ENCODE data around the gene UMPS.
A peak's percentile ranks its signal among the peaks of the same experiment; 100 is the strongest.
"Not testable (repeated sequence)": the region's sequence is repeated elsewhere in the genome, so short reads cannot be mapped to it uniquely, and the experiment has no call there.

Gene UMPS

DNA sequence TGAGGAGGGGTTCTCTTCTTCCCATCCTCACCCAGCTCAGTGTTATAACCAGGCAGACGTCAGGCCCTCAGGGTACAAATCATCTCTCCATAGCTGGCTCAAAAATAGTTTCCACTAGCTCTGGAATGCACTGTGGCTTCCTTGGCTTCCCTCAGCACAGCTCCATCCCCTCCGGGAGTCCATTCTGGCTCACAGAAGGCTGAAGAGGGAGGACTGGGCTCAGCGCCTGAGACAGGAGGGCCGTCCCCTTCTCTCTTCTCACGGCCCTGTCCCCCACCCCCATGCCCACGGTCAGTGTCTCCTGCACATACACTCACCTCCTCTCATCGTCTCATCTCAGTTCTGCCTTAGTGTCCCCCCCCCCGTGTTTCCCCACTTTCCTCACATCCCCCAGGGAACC lies 50.1 kb downstream of the UMPS start:
- H3K9me3 ChIP-seq (ENCODE audit: insufficient read depth, low read depth, low read length), result no peaks in the 10 kb centered on the region
- H3K79me2 ChIP-seq (ENCODE audit: insufficient read depth, low read length), result no peaks in the 10 kb centered on the region
- H3K4me1 ChIP-seq (ENCODE audit: insufficient read depth, low read length, poor library complexity, severe bottlenecking), result no peaks in the 10 kb centered on the region
- no peaks in the 10 kb centered on the region for H3K36me3 ChIP-seq (ENCODE audit: insufficient read depth, low read length)
- H3K27me3 ChIP-seq (ENCODE audit: insufficient read depth, low read length, poor library complexity, severe bottlenecking), result no peaks in the 10 kb centered on the region
- H2AFZ ChIP-seq (ENCODE audit: low read length), result no peak overlapping the region
- no peak overlapping the region for H3K9ac ChIP-seq (ENCODE audit: low read depth, low read length, poor library complexity, severe bottlenecking)
- no peaks in the 10 kb centered on the region for H3F3A ChIP-seq (ENCODE audit: low read depth)
- H3K4me2 ChIP-seq (ENCODE audit: low read depth, low read length, poor library complexity, severe bottlenecking), result no peak overlapping the region
- H3K9me2 ChIP-seq (replicated peaks; ENCODE audit: low read depth, low read length), result no peaks in the 10 kb centered on the region
- no peak for TF ChIP-seq EZH2phosphoT487 (IDR thresholded peaks at IDR 0.05; ENCODE audit: borderline replicate concordance)
- TF ChIP-seq, protein P1, sequence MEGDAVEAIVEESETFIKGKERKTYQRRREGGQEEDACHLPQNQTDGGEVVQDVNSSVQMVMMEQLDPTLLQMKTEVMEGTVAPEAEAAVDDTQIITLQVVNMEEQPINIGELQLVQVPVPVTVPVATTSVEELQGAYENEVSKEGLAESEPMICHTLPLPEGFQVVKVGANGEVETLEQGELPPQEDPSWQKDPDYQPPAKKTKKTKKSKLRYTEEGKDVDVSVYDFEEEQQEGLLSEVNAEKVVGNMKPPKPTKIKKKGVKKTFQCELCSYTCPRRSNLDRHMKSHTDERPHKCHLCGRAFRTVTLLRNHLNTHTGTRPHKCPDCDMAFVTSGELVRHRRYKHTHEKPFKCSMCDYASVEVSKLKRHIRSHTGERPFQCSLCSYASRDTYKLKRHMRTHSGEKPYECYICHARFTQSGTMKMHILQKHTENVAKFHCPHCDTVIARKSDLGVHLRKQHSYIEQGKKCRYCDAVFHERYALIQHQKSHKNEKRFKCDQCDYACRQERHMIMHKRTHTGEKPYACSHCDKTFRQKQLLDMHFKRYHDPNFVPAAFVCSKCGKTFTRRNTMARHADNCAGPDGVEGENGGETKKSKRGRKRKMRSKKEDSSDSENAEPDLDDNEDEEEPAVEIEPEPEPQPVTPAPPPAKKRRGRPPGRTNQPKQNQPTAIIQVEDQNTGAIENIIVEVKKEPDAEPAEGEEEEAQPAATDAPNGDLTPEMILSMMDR (conservative IDR thresholded peaks at IDR 0.05; ENCODE audit: low read length), result no peak
- H4K20me1 ChIP-seq (ENCODE audit: insufficient read depth, low read length, poor library complexity, severe bottlenecking), result no peaks in the 10 kb centered on the region
- H3K4me3 ChIP-seq (ENCODE audit: low read length, poor library complexity, severe bottlenecking), result no peak overlapping the region

DNA sequence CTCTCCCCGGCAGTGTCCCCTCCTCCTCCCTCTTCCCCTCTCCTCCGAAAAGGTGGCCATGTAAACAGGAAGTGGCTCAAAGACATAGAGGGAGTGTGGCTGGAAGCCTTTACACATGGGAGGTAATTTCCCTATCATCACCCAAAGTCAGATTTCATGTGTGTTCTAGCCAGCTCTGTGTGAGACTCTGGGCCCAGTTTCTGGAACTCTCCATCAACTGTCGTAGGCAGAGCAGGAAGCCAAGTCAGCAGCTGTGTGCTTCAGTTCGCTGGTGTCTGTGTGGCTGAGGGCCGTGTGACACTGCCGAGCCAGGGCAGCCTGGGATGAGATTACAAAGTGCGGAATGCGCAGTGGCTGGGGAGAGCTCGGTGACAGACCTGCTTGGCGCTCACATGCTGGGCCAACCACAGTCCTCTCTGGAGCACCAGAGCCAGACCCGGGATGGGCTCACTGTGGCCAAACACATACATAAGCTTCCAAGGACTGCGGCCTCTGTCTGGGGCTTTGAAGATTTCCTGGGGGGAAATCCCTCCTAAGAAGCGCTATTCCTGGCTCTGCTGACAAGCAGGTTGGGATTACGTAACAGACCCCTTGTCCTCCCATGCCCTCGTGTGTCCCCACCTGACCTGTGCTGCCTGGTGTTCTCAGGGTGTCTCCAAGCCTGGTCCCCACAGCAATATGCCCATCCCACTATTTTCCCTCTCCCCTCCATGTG lies 50.7 kb downstream of the UMPS start:
- Histone ChIP-seq H3K79me2 (ENCODE audit: insufficient read depth, low read length) (no peaks in the 10 kb centered on the region), H3F3A (ENCODE audit: low read depth) (no peaks in the 10 kb centered on the region), H4K20me1 (ENCODE audit: insufficient read depth, low read length, poor library complexity, severe bottlenecking) (no peaks in the 10 kb centered on the region), H3K4me1 (ENCODE audit: insufficient read depth, low read length, poor library complexity, severe bottlenecking) (no peaks in the 10 kb centered on the region), H3K4me3 (ENCODE audit: low read length, poor library complexity, severe bottlenecking) (no peak overlapping the region), H3K27me3 (ENCODE audit: insufficient read depth, low read length, poor library complexity, severe bottlenecking) (no peaks in the 10 kb centered on the region), H3K4me2 (ENCODE audit: low read depth, low read length, poor library complexity, severe bottlenecking) (no peak overlapping the region), H3K9me2 (replicated peaks; ENCODE audit: low read depth, low read length) (no peaks in the 10 kb centered on the region), H2AFZ (ENCODE audit: low read length) (0 out of 2 replicates have a peak overlapping the region, but pooled peaks have one; percentile 39), H3K9ac (ENCODE audit: low read depth, low read length, poor library complexity, severe bottlenecking) (no peak overlapping the region), H3K36me3 (ENCODE audit: insufficient read depth, low read length) (no peaks in the 10 kb centered on the region), H3K9me3 (ENCODE audit: insufficient read depth, low read depth, low read length) (no peaks in the 10 kb centered on the region)
- TF ChIP-seq, protein P1 (conservative IDR thresholded peaks at IDR 0.05; ENCODE audit: low read length), result no peak
- TF ChIP-seq EZH2phosphoT487 (IDR thresholded peaks at IDR 0.05; ENCODE audit: borderline replicate concordance), result no peak

DNA sequence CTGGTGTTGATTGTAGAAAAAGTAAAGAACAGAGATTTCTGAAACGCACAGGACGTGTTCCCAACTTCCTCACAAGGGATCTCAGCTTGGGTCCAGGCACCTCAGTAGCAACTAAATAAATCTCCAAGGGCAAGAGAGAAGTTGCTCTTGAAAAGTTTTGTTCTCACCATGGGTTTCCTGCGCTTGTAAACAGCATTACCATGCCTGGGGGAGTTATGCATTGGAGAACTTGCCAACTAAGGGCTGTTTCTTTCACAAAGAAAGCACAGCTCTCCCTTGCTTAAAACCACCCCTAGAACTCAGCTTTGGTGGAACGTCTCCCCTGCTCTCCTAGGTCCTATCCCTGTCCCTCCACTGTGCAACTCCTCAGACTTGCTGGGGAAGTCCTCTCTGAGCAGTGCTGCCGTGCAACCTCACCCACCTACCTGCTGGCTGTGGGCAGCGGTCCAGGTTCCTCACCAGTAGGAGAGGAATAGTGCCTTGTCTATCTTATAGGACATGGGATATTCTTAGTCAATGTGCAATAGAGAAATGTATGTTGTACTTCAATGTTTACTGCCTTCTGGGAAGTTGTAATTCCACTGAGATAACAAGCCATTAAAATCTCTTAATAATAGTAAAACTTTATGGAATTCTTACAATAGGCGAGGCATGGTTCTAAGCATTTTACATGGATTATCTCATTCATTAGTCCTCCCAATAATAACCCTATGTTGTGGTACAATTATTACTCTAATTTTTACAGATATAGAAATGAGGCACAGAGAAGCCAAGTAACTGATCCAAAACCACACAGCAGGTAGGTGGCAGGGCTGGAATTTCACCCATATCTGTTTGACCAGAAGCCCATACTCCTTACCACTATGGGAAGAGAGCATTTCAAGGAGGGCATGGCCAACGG lies 51.5 kb downstream of the UMPS start:
- no peak overlapping the region for H2AFZ ChIP-seq (ENCODE audit: low read length)
- no peak overlapping the region for H3K4me3 ChIP-seq (ENCODE audit: low read length, poor library complexity, severe bottlenecking)
- no peaks in the 10 kb centered on the region for H3K27me3 ChIP-seq (ENCODE audit: insufficient read depth, low read length, poor library complexity, severe bottlenecking)
- no peaks in the 10 kb centered on the region for H3K9me2 ChIP-seq (replicated peaks; ENCODE audit: low read depth, low read length)
- H3K36me3 ChIP-seq (ENCODE audit: insufficient read depth, low read length), result no peaks in the 10 kb centered on the region
- no peaks in the 10 kb centered on the region for H3K4me1 ChIP-seq (ENCODE audit: insufficient read depth, low read length, poor library complexity, severe bottlenecking)
- no peaks in the 10 kb centered on the region for H3K79me2 ChIP-seq (ENCODE audit: insufficient read depth, low read length)
- no peak overlapping the region for H3K9ac ChIP-seq (ENCODE audit: low read depth, low read length, poor library complexity, severe bottlenecking)
- no peaks in the 10 kb centered on the region for H4K20me1 ChIP-seq (ENCODE audit: insufficient read depth, low read length, poor library complexity, severe bottlenecking)
- H3K9me3 ChIP-seq (ENCODE audit: insufficient read depth, low read depth, low read length), result no peaks in the 10 kb centered on the region
- H3K4me2 ChIP-seq (ENCODE audit: low read depth, low read length, poor library complexity, severe bottlenecking), result no peak overlapping the region
- no peaks in the 10 kb centered on the region for H3F3A ChIP-seq (ENCODE audit: low read depth)
- no peak for TF ChIP-seq EZH2phosphoT487 (IDR thresholded peaks at IDR 0.05; ENCODE audit: borderline replicate concordance)
- TF ChIP-seq, protein P1 (conservative IDR thresholded peaks at IDR 0.05; ENCODE audit: low read length), result no peak

DNA sequence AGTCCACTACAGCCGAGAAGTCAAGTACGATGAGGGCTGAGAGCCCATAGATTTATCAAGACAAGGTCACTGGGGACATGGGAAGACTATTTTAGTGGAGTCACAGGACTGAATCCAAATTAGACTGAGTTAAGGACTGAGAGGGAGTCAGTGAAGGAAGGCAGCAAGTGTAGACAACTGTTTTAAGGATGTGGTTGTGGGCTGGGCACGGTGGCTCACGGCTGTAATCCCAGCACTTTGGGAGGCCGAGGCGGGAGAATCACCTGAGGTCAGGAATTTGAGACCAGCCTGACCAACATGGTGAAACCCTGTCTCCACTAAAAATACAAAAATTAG lies 52.1 kb downstream of the UMPS start:
- not testable (repeated sequence) for H3K4me2 ChIP-seq (ENCODE audit: low read depth, low read length, poor library complexity, severe bottlenecking); H3K4me1 ChIP-seq (ENCODE audit: insufficient read depth, low read length, poor library complexity, severe bottlenecking); H2AFZ ChIP-seq (ENCODE audit: low read length); H3K36me3 ChIP-seq (ENCODE audit: insufficient read depth, low read length); H3K79me2 ChIP-seq (ENCODE audit: insufficient read depth, low read length); H3K9me3 ChIP-seq (ENCODE audit: insufficient read depth, low read depth, low read length); H4K20me1 ChIP-seq (ENCODE audit: insufficient read depth, low read length, poor library complexity, severe bottlenecking); H3F3A ChIP-seq (ENCODE audit: low read depth); H3K9ac ChIP-seq (ENCODE audit: low read depth, low read length, poor library complexity, severe bottlenecking); H3K27me3 ChIP-seq (ENCODE audit: insufficient read depth, low read length, poor library complexity, severe bottlenecking); H3K9me2 ChIP-seq (replicated peaks; ENCODE audit: low read depth, low read length); H3K4me3 ChIP-seq (ENCODE audit: low read length, poor library complexity, severe bottlenecking)

Data from Loucy (cell line).